GM19467 (cell line): ENCODE results near the gene STAC.

Experiments used
- ATAC-seq: cut with Tn5 transposase; IDR thresholded peaks from one replicate; pipeline ENCODE4 v1.9.1; 2021; ENCODE audit warnings: mild to moderate bottlenecking, moderate library complexity; ENCODE audit not compliant: unreplicated experiment

STAC gene, protein sequence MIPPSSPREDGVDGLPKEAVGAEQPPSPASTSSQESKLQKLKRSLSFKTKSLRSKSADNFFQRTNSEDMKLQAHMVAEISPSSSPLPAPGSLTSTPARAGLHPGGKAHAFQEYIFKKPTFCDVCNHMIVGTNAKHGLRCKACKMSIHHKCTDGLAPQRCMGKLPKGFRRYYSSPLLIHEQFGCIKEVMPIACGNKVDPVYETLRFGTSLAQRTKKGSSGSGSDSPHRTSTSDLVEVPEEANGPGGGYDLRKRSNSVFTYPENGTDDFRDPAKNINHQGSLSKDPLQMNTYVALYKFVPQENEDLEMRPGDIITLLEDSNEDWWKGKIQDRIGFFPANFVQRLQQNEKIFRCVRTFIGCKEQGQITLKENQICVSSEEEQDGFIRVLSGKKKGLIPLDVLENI

DNA sequence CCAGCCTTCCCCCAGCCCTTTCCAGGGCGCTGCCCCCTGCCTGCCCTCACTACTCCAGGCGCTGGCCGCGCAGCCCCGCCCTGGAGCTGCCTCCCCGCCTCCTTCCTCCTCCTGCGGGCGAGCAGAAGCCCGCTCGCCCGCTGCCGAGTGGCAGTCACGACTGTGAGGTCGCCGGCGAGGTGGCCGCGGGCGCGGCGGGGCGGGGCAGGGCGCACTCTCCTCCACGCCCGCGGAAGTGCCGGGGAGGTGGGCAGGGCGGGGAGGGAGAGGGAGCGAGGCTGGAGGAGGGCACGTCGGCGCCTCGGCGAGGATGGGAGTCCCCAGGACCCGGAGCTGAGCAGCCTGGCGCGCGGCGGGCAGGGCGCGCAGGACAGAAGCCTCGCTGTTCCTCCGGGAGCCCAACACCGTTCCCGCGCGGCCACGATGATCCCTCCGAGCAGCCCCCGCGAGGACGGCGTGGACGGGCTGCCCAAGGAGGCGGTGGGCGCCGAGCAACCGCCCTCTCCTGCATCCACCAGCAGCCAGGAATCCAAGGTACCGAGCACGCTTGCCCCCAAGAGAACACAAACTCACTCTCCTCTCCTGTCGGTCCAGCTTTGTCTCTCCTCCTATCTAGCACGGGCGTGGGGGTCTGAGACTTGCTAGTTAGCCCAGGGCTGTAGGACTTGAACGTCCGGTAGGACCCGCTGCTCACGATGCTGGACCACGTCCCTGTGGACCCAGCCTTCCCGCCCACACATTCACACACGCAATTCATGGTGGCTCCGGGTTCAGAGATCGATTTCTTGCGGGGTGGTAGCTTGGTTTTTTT lies at the start of gene STAC:
Gene STAC (plus strand): TSS at position 284 of the 811 bp plus-strand sequence. CDS start 140 bp downstream, at position 424.
- ATAC-seq = no peak

- ATAC-seq = no peak
These were observed 48.2 kb upstream of the STAC start for GRCh38 chr3:36332139-36332538.

GRCh38 chr3:36362216-36362615 lies 18.1 kb upstream of the STAC start:
- ATAC-seq = no peak

DNA sequence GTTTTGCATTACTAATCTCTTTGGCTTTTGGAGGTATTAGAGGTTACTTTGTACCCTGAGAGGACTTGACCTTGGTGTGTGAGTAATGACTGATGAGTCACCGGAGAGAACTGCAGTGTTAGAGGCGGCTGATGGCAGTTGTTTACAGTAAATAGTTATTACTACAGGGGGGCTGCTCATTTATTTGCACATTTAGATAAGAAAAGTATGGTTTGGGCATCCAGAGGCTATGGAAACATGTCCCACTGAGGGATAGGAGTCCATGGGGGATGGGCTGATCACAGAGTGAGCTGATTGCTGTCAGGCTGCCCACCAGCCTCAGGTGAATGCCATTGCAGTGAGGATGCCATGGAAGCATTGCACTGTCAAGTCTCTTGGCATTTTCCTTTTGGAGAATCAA lies 17.3 kb upstream of the STAC start:
- ATAC-seq = no peak

DNA sequence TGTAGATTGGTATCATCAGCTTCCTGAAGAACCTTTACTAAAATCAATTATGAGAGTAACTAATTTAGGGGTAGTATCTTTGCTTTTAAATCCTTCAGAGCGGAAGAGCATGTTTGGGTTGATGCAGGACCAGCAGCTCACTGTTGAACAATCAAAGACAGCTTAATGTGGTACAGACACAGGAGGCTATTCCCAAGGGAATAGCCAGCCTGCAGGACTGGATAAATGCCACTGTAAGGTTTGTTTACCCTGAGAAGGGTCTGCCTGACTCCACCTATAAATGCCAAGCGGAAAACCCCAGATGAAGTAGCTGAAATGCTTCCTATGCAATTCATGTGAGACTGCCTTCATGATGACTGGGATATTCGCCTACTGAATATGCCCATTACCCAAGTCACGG lies 16.0 kb upstream of the STAC start:
- ATAC-seq = no peak

GRCh38 chr3:36365829-36366228 lies 14.5 kb upstream of the STAC start:
- no peak for ATAC-seq

DNA sequence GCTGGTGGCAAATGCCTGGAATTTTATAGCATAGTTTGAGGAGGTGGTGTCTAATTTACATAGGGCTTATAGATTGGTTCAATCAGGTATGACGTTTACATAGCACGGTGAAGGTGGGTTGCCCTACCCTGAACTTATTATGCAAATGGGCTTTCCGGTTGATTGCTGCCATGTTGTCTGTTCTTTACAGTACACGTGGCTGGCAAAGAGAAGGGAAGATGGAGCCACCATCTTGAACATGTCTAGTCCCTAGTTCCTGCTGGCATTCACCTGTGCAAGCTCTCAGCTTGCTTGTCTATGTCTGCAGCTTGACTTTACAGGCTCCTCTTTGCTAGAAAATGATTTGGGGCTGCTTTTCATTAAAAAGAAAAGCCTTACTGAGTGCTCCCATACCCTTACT lies 14.0 kb upstream of the STAC start:
- no peak for ATAC-seq

GRCh38 chr3:36367912-36368573 lies 12.3 kb upstream of the STAC start:
- no peak for ATAC-seq

GRCh38 chr3:36372534-36372935 lies 7.8 kb upstream of the STAC start:
- ATAC-seq = no peak

GRCh38 chr3:36373084-36373483 lies 7.2 kb upstream of the STAC start:
- no peak for ATAC-seq

- ATAC-seq = no peak
These were observed 6.6 kb upstream of the STAC start for GRCh38 chr3:36373666-36374065.

DNA sequence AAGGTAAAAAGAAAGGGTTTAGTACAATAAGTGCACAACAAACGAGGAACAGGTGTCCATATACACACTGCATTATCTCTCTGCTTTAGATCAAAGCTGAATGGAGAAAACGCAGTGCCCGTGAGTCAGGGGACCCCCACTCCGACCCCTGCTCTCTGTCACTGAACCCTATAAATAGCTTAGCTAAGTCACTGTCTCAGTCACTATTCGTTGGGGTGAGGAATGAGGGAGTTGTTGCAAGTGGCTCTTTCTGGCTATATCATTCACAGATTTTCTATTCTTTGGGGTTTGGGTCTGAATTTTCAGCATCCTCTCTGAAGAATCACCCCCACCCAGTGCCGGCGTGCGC lies 458 bp upstream of the STAC start:
- ATAC-seq = no peak

GRCh38 chr3:36381311-36381956 lies 1.1 kb downstream of the STAC start:
- ATAC-seq = no peak

GRCh38 chr3:36393563-36393962 lies 13.3 kb downstream of the STAC start:
- ATAC-seq = no peak

DNA sequence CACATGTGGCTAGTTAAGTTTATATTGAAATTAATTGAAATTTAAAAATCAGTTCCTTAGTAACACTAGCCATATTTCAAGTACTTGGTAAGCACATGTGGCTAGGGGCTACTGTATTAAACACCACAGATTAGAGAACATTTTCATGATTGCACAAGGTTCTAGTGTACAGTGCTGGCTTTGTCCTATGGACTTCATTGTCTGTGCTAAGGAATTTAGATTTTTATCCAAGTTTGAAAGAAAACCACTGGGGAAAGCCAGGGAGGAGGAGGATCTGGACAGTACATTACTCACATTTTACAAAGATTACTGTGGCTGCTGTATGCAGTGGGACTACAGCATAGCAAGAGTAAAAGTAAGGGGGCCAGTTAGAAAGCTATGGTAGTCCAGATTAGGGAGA lies 13.9 kb downstream of the STAC start:
- no peak for ATAC-seq

DNA sequence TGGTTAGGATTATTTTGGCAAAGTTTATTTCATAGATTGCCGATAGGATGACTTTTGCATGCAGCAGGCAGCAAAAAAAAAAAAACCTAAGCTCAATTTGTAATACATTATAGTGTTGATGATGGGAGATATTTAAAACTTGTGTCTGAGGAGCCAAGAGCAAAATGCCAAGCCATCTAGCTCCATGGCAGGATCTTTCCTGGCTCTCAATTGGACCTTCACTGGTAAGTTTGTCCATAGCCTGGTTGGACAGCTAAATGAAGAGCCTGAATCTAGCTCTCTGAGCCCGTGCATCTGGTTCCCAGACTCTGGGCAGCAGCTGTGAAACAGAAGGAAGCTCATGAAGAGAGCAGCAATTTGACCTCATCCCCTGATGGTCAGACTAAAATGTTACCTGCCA lies 17.5 kb downstream of the STAC start:
- no peak for ATAC-seq

DNA sequence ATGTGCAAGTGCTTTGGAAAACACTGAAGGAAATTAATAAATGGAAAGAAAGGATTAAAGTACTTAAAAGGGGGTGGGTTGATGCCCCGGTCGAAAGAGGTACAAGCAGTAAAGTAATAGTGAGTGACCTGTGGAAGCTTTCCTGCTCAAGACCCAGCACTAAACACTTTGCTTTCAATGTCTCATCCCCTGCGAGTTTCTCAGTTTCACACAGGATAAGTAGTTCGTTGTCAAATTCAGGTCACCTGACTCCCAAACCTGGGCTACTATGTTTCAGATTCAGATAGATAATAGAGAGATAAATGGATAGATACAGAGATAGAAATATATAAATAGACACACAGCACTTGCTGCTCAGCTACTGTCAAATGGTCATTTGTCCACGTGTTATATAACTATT lies 19.6 kb downstream of the STAC start:
- no peak for ATAC-seq

- ATAC-seq = no peak
These were observed 20.8 kb downstream of the STAC start for GRCh38 chr3:36401056-36401455.

DNA sequence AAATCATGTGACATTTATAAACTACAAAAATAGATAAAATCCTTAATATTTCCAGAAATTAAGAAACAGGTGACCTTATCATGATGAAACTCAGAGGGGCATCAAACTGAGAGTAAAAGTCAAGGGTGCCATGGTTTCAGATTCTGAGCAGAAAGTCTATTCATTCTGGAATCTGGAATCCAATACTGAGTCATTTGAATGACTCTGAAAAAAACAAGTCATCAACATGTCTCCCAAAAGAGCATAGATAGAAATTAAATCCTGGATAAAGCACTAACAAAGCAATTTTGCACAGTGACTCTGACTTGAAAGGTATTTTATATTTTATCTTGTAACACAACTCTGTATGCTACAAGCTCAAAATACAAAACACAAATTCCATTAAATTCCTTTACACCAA lies 23.4 kb downstream of the STAC start:
- no peak for ATAC-seq

GRCh38 chr3:36405190-36405589 lies 24.9 kb downstream of the STAC start:
- ATAC-seq = no peak

DNA sequence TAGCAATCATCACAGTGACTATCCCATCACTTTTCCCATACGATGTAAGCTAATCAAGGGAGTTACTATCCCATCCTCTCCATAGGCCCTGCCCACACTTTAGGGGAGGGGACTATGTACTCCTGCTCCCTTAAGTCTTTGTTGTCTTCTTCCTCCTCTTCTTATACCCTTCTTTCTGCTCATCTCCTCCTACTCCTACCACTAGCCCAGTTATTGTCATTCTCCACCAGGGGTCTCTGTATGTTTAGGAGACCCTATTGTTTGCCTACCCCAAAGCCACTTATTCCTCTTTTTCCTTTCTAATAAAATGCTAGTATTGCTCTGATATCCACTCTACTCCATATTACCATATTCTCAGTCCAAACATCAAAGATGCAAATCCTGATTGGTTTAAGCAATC lies 27.8 kb downstream of the STAC start:
- no peak for ATAC-seq
